ENCODE results near the gene ANKRD53.

ANKRD53 gene

GRCh38 chr2:70939839-70940580, 38.4 kb upstream of the ANKRD53 start:
- no peaks in the 10 kb centered on the region for H4K20me1 ChIP-seq (ENCODE audit: insufficient read depth)
- no peaks in the 10 kb centered on the region for H3K27me3 ChIP-seq (ENCODE audit: insufficient read depth, low read depth)
- no peaks in the 10 kb centered on the region for H3K79me2 ChIP-seq (ENCODE audit: insufficient read depth, low read depth)
- no peaks in the 10 kb centered on the region for H3K4me1 ChIP-seq (ENCODE audit: low read depth, poor library complexity, severe bottlenecking)
- no peak overlapping the region for H3K4me2 ChIP-seq
- no peak overlapping the region for H3K4me3 ChIP-seq (IDR thresholded peaks at IDR 0.05; ENCODE audit: insufficient read depth, low read depth, low read length)
- TF ChIP-seq CTCF (conservative IDR thresholded peaks at IDR 0.05; ENCODE audit: low read depth, low read length) = no peak
- no peak overlapping the region for H3K27ac ChIP-seq
- H2AFZ ChIP-seq (ENCODE audit: low read depth) = no peak overlapping the region
- no peak overlapping the region for H3K9ac ChIP-seq
- no peaks in the 10 kb centered on the region for H3K36me3 ChIP-seq (ENCODE audit: insufficient read depth)

- H3K36me3 ChIP-seq (ENCODE audit: insufficient read depth) = no peaks in the 10 kb centered on the region
- TF ChIP-seq CTCF (conservative IDR thresholded peaks at IDR 0.05; ENCODE audit: low read depth, low read length) = no peak
- H3K27me3 ChIP-seq (ENCODE audit: insufficient read depth, low read depth) = no peaks in the 10 kb centered on the region
- no peak overlapping the region for H3K9ac ChIP-seq
- no peak overlapping the region for H3K27ac ChIP-seq
- no peaks in the 10 kb centered on the region for H3K4me1 ChIP-seq (ENCODE audit: low read depth, poor library complexity, severe bottlenecking)
- no peak overlapping the region for H3K4me2 ChIP-seq
- H4K20me1 ChIP-seq (ENCODE audit: insufficient read depth) = no peaks in the 10 kb centered on the region
- H2AFZ ChIP-seq (ENCODE audit: low read depth) = no peak overlapping the region
- no peak overlapping the region for H3K4me3 ChIP-seq (IDR thresholded peaks at IDR 0.05; ENCODE audit: insufficient read depth, low read depth, low read length)
- no peaks in the 10 kb centered on the region for H3K79me2 ChIP-seq (ENCODE audit: insufficient read depth, low read depth)
Observed at GRCh38 chr2:70941186-70941585, 37.2 kb upstream of the ANKRD53 start.

GRCh38 chr2:70941701-70942100, 36.7 kb upstream of the ANKRD53 start:
- H3K4me1 ChIP-seq (ENCODE audit: low read depth, poor library complexity, severe bottlenecking) = no peaks in the 10 kb centered on the region

GRCh38 chr2:70942396-70943204, 35.8 kb upstream of the ANKRD53 start:
- Histone ChIP-seq H4K20me1 (ENCODE audit: insufficient read depth) (no peaks in the 10 kb centered on the region), H3K4me2 (no peak overlapping the region), H3K27ac (no peak overlapping the region), H3K79me2 (ENCODE audit: insufficient read depth, low read depth) (no peaks in the 10 kb centered on the region), H3K4me3 (IDR thresholded peaks at IDR 0.05; ENCODE audit: insufficient read depth, low read depth, low read length) (no peak overlapping the region), H2AFZ (ENCODE audit: low read depth) (no peak overlapping the region), H3K27me3 (ENCODE audit: insufficient read depth, low read depth) (no peaks in the 10 kb centered on the region), H3K4me1 (ENCODE audit: low read depth, poor library complexity, severe bottlenecking) (peaks cover 5% of the 10 kb centered on the region), H3K9ac (no peak overlapping the region), H3K36me3 (ENCODE audit: insufficient read depth) (no peaks in the 10 kb centered on the region)
- TF ChIP-seq CTCF (conservative IDR thresholded peaks at IDR 0.05; ENCODE audit: low read depth, low read length) = no peak

More at GRCh38 chr2:70941701-70942100, 36.7 kb upstream of the ANKRD53 start:
- Histone ChIP-seq H3K27me3 (ENCODE audit: insufficient read depth, low read depth) (no peaks in the 10 kb centered on the region), H4K20me1 (ENCODE audit: insufficient read depth) (no peaks in the 10 kb centered on the region), H3K4me3 (IDR thresholded peaks at IDR 0.05; ENCODE audit: insufficient read depth, low read depth, low read length) (no peak overlapping the region), H3K9ac (no peak overlapping the region), H3K27ac (no peak overlapping the region), H3K4me2 (no peak overlapping the region), H3K79me2 (ENCODE audit: insufficient read depth, low read depth) (no peaks in the 10 kb centered on the region), H2AFZ (ENCODE audit: low read depth) (no peak overlapping the region), H3K36me3 (ENCODE audit: insufficient read depth) (no peaks in the 10 kb centered on the region)
- TF ChIP-seq CTCF (conservative IDR thresholded peaks at IDR 0.05; ENCODE audit: low read depth, low read length) = no peak

Measured in KMS-11 (cell line).